Measurements from ENCODE around the gene GARIN5A.

DNA sequence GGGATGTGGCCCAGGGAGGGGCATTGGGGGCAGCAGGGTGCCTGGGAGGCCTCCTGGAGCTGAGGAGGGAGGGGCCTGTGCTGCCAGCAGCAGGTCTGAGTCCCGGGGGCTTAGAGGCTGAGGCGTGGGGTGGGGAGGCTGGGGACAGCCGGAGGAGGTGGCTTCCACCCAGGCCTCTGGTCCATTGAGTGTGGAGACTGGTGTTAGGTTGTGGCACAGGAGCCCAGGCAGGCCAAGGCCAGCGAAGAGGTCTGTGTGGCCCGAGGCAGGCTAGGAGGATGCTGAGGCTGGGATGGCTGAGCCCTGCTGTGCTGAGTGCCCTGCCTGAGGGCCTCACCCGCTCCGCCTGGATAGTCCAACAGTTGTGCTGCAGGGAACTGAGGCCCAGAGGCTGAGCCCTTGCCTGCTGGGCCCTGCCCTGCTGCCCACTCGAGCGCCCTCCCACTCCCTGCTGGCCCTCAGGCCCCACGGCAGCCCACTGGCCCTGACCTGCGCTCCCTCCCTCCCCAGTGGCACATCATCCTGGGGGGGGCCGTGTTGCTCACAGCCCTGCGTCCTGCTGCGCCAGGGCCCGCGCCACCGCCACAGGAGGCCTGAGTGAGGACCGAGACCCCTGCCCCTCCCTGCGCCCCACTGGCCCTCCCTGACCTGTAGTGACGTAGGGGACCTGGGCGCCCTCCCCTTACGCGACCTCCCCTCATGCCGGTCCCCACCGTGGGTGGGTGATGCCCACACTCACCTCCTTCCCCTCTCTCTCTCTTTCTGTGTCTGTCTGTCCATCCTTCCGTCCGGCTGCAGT lies 4.9 kb upstream of the GARIN5A start:
- TF ChIP-seq, protein P1, sequence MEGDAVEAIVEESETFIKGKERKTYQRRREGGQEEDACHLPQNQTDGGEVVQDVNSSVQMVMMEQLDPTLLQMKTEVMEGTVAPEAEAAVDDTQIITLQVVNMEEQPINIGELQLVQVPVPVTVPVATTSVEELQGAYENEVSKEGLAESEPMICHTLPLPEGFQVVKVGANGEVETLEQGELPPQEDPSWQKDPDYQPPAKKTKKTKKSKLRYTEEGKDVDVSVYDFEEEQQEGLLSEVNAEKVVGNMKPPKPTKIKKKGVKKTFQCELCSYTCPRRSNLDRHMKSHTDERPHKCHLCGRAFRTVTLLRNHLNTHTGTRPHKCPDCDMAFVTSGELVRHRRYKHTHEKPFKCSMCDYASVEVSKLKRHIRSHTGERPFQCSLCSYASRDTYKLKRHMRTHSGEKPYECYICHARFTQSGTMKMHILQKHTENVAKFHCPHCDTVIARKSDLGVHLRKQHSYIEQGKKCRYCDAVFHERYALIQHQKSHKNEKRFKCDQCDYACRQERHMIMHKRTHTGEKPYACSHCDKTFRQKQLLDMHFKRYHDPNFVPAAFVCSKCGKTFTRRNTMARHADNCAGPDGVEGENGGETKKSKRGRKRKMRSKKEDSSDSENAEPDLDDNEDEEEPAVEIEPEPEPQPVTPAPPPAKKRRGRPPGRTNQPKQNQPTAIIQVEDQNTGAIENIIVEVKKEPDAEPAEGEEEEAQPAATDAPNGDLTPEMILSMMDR (IDR thresholded peaks at IDR 0.05) = no peak
- TF ChIP-seq EP300 (IDR thresholded peaks at IDR 0.05) = no peak
